HCT116 (cell line): ENCODE data around the gene CLDN2. TPM values are rescaled to one million over a fixed set of nuclear protein-coding genes. Genes with fewer than 3 reads are reported as not detected.

ENCODE experiments used
- ATAC-seq: fragments of 200-7000 bp; cut with Tn5 transposase; 2 replicates; pipeline ENCODE4 v1.9.1; 2020; ENCODE audit warnings: mild to moderate bottlenecking, moderate library complexity
- BruUV-seq: library from RNA; stranded (reverse); fragments of 400-500 nt; replicated peaks from 2 replicates; lab custom pipeline; 2021; lab: Mats Ljungman, UMichigan
- CTCF ChIA-PET: fragments of 300-600 bp; sonication (Branson Sonifier 250); formaldehyde crosslinking; loops from one replicate; lab custom pipeline; 2021; ENCODE audit warnings: antibody characterized with exemption; lab: Charles Lee
- POLR2A ChIA-PET: fragments of 300-600, 350-600 bp; sonication (Branson Sonifier 250); formaldehyde crosslinking; loops from one replicate; lab custom pipeline; 2021; ENCODE audit warnings: antibody characterized with exemption; lab: Charles Lee
- RAD21 ChIA-PET, 2 experiments: fragments of 300-600 bp; sonication (Branson Sonifier 250); formaldehyde crosslinking; loops; one replicate each; lab custom pipeline; 2023; ENCODE audit warnings: low total read pairs in 2 of 2; ENCODE audit not compliant: uncharacterized antibody in 2 of 2, unreplicated experiment in 2 of 2, low non-redundant PET in 1 of 2; lab: Charles Lee
- DNase-seq: peaks from one replicate; pipeline ENCODE4 v3.0.0-alpha.2; 2010; ENCODE audit warnings: low read depth, low spot score
- H2AFZ ChIP-seq: fragments of 200-600 bp; shearing (Covaris generic), sonication (generic); 2 replicates; pipeline ENCODE4 v1.6.1; 2017; ENCODE audit warnings: low read depth, mixed run types, mixed read lengths, antibody characterized with exemption, low read length; ENCODE audit not compliant: poor library complexity, severe bottlenecking
- H3K27ac ChIP-seq: 2 replicates; pipeline ENCODE4 v1.5.1; 2012; ENCODE audit warnings: low read depth, low read length
- H3K27me3 ChIP-seq: fragments of 200-600 bp; sonication (generic); 2 replicates; pipeline ENCODE4 v1.6.1; 2016; ENCODE audit warnings: mixed run types, low read length, mixed read lengths; ENCODE audit not compliant: insufficient read depth
- H3K36me3 ChIP-seq, 2 experiments: fragments of 200-500 bp in 1 of 2; fragments of 200-600 bp in 1 of 2; sonication (Bioruptor generic) in 1 of 2; sonication (generic) in 1 of 2; 2 replicates each; pipeline versions ENCODE4 v1.5.1 to v1.6.1; 2014 to 2016; ENCODE audit warnings: low read length in 2 of 2, inconsistent platforms in 1 of 2, mixed read lengths in 1 of 2, mixed run types in 1 of 2; ENCODE audit not compliant: insufficient read depth in 2 of 2, control insufficient read depth in 1 of 2
- H3K4me1 ChIP-seq, 2 experiments: fragments of 200-600 bp in 1 of 2; sonication (generic) in 1 of 2; 2 replicates each; pipeline versions ENCODE4 v1.5.1 to v1.6.1; 2012 to 2017; ENCODE audit warnings: low read length in 2 of 2, inconsistent platforms in 1 of 2, mild to moderate bottlenecking in 1 of 2, mixed read lengths in 1 of 2, mixed run types in 1 of 2, moderate library complexity in 1 of 2; ENCODE audit not compliant: insufficient read depth in 2 of 2, control insufficient read depth in 1 of 2
- H3K4me2 ChIP-seq: fragments of 200-600 bp; sonication (generic); 2 replicates; pipeline ENCODE4 v1.6.1; 2017; ENCODE audit warnings: mixed run types, low read length, mixed read lengths
- H3K4me3 ChIP-seq, 2 experiments: fragments of 200-600 bp in 1 of 2; sonication (generic) in 1 of 2; replicated peaks in 1 of 2; 2 replicates each; pipeline ENCODE4 v1.5.1; 2011 to 2016; ENCODE audit warnings: low read length in 2 of 2, control low read depth in 1 of 2, low read depth in 1 of 2, mild to moderate bottlenecking in 1 of 2, mixed read lengths in 1 of 2, mixed run types in 1 of 2
- H3K79me2 ChIP-seq: fragments of 200-600 bp; sonication (generic); 2 replicates; pipeline ENCODE4 v1.6.1; 2017; ENCODE audit warnings: mild to moderate bottlenecking, mixed run types, low read length, moderate library complexity, mixed read lengths; ENCODE audit not compliant: insufficient read depth
- H3K9ac ChIP-seq: fragments of 200-600 bp; sonication (generic); 2 replicates; pipeline ENCODE4 v1.6.1; 2016; ENCODE audit warnings: low read length, mixed read lengths
- H3K9me2 ChIP-seq: fragments of 200-600 bp; sonication (generic), shearing (Covaris generic); 2 replicates; pipeline ENCODE4 v1.6.1; 2017; ENCODE audit warnings: mixed run types, mild to moderate bottlenecking, moderate library complexity; ENCODE audit not compliant: insufficient read depth
- H3K9me3 ChIP-seq, 2 experiments: fragments of 200-500 bp in 1 of 2; fragments of 200-600 bp in 1 of 2; sonication (Bioruptor generic) in 1 of 2; sonication (generic) in 1 of 2; 2 replicates each; pipeline ENCODE4 v1.6.1; 2014 to 2017; ENCODE audit warnings: low read length in 2 of 2, mixed read lengths in 2 of 2, inconsistent platforms in 1 of 2, low read depth in 1 of 2, mild to moderate bottlenecking in 1 of 2, mixed run types in 1 of 2, moderate library complexity in 1 of 2; ENCODE audit not compliant: control insufficient read depth in 1 of 2, insufficient read depth in 1 of 2
- H4K20me1 ChIP-seq: fragments of 200-600 bp; sonication (generic), shearing (Covaris generic); 2 replicates; pipeline ENCODE4 v1.6.1; 2017; ENCODE audit warnings: mixed run types, mild to moderate bottlenecking, moderate library complexity; ENCODE audit not compliant: insufficient read depth
- CEBPB ChIP-seq: IDR thresholded peaks from 2 replicates; pipeline ENCODE4 v1.6.1; 2012; ENCODE audit warnings: low read depth
- EGR1 ChIP-seq: IDR thresholded peaks from 2 replicates; pipeline ENCODE4 v1.6.1; 2012; ENCODE audit warnings: low read depth
- ELF1 ChIP-seq: IDR thresholded peaks from 2 replicates; pipeline ENCODE4 v1.6.1; 2012; ENCODE audit warnings: low read depth, borderline replicate concordance
- EZH2 ChIP-seq: fragments of 200-600 bp; sonication (generic); IDR thresholded peaks from 2 replicates; pipeline ENCODE4 v1.6.1; 2017; ENCODE audit warnings: antibody characterized with exemption, mixed run types
- EZH2phosphoT487 ChIP-seq: fragments of 200-600 bp; IDR thresholded peaks from 2 replicates; pipeline ENCODE4 v1.6.1; 2018; ENCODE audit warnings: antibody characterized with exemption, borderline replicate concordance
- FOSL1 ChIP-seq: IDR thresholded peaks from 2 replicates; pipeline ENCODE4 v1.6.1; 2012; ENCODE audit warnings: low read depth
- JUND ChIP-seq: IDR thresholded peaks from 2 replicates; pipeline ENCODE4 v1.6.1; 2012
- MAX ChIP-seq: IDR thresholded peaks from 2 replicates; pipeline ENCODE4 v1.6.1; 2012
- RAD21 ChIP-seq: IDR thresholded peaks from 2 replicates; pipeline ENCODE4 v1.6.1; 2012; ENCODE audit warnings: low read depth, mild to moderate bottlenecking
- SIN3A ChIP-seq: IDR thresholded peaks from 2 replicates; pipeline ENCODE4 v1.6.1; 2012; ENCODE audit warnings: low read depth
- SRF ChIP-seq: IDR thresholded peaks from 2 replicates; pipeline ENCODE4 v1.6.1; 2012; ENCODE audit warnings: low read depth
- ZFX ChIP-seq: fragments of 450-650 bp; IDR thresholded peaks from 2 replicates; pipeline ENCODE4 v1.6.1; 2017
- ZNF274 ChIP-seq: fragments of 200-500 bp; sonication (Bioruptor generic); IDR thresholded peaks from 2 replicates; pipeline ENCODE4 v1.6.1; 2014; ENCODE audit warnings: mild to moderate bottlenecking, low read depth, low read length, inconsistent platforms
- intact Hi-C: fragments of 100-400 bp; cut with micrococcal nuclease; formaldehyde crosslinking; loops from 2 replicates; pipeline ENCODE4 v1.10.0; 2022
- total RNA-seq: library from RNA; stranded (reverse); gene quantifications from one replicate; pipeline ENCODE4 v1.2.1, GENCODE V29; 2021; ENCODE audit not compliant: unreplicated experiment
- TF ChIP-seq, protein P1 (sequence below): IDR thresholded peaks from 2 replicates; pipeline ENCODE4 v1.6.1; 2011; ENCODE audit warnings: mild to moderate bottlenecking, low read length, moderate library complexity; ENCODE audit not compliant: insufficient replicate concordance; ENCODE audit errors: extremely low read depth
- TF ChIP-seq, protein P2 (sequence below): IDR thresholded peaks from 2 replicates; pipeline ENCODE4 v1.6.1; 2012; ENCODE audit warnings: low read depth

CLDN2 gene
- total RNA-seq, 1 experiment from 2014 or later = 0.10 TPM

GRCh38 chrX:106903291-106903824 lies 16.8 kb upstream of the CLDN2 start, which contains the start of gene RIPPLY1:
RIPPLY1 (minus strand) TSS chrX:106903341; CDS start chrX:106903287, 54 bp downstream.
- RAD21 ChIA-PET = no interaction called here
- CTCF ChIA-PET = interaction anchor here (1.6 kb wide), 1 partner anchor 56 kb away, joined by 5 read pairs; no protein-coding TSS in a partner anchor
- H3K79me2 ChIP-seq = no peaks in the 10 kb centered on the region
- ATAC-seq = no peak
- H3K4me1 ChIP-seq = peaks cover 5 to 9% of the 10 kb centered on the region in 2 experiments; a peak in 2 of 4 replicates
- no peaks in the 10 kb centered on the region for H4K20me1 ChIP-seq
- POLR2A ChIA-PET = no interaction called here
- TF ChIP-seq EZH2 = no peak
- H3K4me3 ChIP-seq = no peak within 1 kb of the TSS
- no peak within 1 kb of the TSS for H3K27ac ChIP-seq
- no peak within 1 kb of the TSS for H3K4me2 ChIP-seq
- H3K27me3 ChIP-seq = no peaks in the 10 kb centered on the region
- no peaks in the 10 kb centered on the region for H3K9me2 ChIP-seq
- H3K36me3 ChIP-seq = no peaks in the 10 kb centered on the region
- intact Hi-C loops = no loop called here
- no TSS peak for BruUV-seq
- no peak within 1 kb of the TSS for H2AFZ ChIP-seq
- no peak within 1 kb of the TSS for H3K9ac ChIP-seq
- no peaks in the 10 kb centered on the region for H3K9me3 ChIP-seq
- DNase-seq = no peak

DNA sequence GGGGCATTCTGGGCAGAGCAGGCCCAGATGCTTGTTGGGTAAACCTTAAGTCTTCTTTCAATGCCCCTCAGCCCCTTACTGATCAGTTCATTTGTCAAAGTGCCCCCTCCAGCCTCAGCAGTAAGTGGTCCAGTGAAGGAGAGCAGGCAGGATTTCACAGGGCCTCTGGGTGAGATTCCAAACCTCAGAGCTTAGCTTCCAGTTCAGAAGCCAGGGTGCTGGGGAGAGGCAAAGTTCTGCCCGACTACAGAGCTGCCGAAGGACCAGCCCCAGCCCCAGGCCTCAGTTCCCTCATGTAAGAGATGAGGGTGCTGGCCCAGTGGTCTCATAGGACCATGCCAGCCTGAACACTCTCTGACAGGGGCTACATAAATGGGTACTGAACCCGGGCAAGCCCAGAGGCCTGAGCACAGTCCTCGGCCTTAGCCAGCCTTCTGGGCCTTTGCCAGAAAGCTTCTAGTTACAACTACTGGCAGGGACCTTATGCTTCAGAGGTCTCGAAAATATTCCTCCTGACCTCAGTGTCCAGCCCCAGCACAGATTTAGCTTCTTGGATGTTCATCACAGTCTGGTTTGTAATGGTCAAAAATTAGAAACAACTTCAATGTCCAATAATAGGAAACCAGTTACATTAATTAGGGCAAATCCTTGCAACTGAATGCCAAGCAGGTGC lies 16.2 kb upstream of the CLDN2 start:
- no peak overlapping the region for H3K27ac ChIP-seq
- H3K4me3 ChIP-seq = no peak overlapping the region
- DNase-seq = no peak
- H3K9me3 ChIP-seq = no peaks in the 10 kb centered on the region
- RAD21 ChIA-PET = no interaction called here
- CTCF ChIA-PET = interaction anchor here (1.6 kb wide), 1 partner anchor 55 kb away, joined by 5 read pairs; no protein-coding TSS in a partner anchor
- peaks cover 2 to 3% of the 10 kb centered on the region in 2 experiments; a peak in 2 of 4 replicates for H3K4me1 ChIP-seq
- ATAC-seq = no peak
- POLR2A ChIA-PET = no interaction called here
- H2AFZ ChIP-seq = no peak overlapping the region
- no peak overlapping the region for H3K9ac ChIP-seq
- H3K79me2 ChIP-seq = no peaks in the 10 kb centered on the region
- no peak overlapping the region for H3K4me2 ChIP-seq
- H3K36me3 ChIP-seq = no peaks in the 10 kb centered on the region
- H4K20me1 ChIP-seq = no peaks in the 10 kb centered on the region
- BruUV-seq = no TSS peak
- no peaks in the 10 kb centered on the region for H3K27me3 ChIP-seq
- H3K9me2 ChIP-seq = no peaks in the 10 kb centered on the region
- TF ChIP-seq JUND (no peak), RAD21 (no peak), EZH2phosphoT487 (no peak), SIN3A (no peak), SRF (no peak), ELF1 (no peak), ZNF274 (no peak), CEBPB (no peak), MAX (no peak), ZFX (no peak), EGR1 (no peak), EZH2 (no peak), FOSL1 (no peak)
- TF ChIP-seq, protein P1, sequence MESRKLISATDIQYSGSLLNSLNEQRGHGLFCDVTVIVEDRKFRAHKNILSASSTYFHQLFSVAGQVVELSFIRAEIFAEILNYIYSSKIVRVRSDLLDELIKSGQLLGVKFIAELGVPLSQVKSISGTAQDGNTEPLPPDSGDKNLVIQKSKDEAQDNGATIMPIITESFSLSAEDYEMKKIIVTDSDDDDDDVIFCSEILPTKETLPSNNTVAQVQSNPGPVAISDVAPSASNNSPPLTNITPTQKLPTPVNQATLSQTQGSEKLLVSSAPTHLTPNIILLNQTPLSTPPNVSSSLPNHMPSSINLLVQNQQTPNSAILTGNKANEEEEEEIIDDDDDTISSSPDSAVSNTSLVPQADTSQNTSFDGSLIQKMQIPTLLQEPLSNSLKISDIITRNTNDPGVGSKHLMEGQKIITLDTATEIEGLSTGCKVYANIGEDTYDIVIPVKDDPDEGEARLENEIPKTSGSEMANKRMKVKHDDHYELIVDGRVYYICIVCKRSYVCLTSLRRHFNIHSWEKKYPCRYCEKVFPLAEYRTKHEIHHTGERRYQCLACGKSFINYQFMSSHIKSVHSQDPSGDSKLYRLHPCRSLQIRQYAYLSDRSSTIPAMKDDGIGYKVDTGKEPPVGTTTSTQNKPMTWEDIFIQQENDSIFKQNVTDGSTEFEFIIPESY = no peak
- TF ChIP-seq, protein P2, sequence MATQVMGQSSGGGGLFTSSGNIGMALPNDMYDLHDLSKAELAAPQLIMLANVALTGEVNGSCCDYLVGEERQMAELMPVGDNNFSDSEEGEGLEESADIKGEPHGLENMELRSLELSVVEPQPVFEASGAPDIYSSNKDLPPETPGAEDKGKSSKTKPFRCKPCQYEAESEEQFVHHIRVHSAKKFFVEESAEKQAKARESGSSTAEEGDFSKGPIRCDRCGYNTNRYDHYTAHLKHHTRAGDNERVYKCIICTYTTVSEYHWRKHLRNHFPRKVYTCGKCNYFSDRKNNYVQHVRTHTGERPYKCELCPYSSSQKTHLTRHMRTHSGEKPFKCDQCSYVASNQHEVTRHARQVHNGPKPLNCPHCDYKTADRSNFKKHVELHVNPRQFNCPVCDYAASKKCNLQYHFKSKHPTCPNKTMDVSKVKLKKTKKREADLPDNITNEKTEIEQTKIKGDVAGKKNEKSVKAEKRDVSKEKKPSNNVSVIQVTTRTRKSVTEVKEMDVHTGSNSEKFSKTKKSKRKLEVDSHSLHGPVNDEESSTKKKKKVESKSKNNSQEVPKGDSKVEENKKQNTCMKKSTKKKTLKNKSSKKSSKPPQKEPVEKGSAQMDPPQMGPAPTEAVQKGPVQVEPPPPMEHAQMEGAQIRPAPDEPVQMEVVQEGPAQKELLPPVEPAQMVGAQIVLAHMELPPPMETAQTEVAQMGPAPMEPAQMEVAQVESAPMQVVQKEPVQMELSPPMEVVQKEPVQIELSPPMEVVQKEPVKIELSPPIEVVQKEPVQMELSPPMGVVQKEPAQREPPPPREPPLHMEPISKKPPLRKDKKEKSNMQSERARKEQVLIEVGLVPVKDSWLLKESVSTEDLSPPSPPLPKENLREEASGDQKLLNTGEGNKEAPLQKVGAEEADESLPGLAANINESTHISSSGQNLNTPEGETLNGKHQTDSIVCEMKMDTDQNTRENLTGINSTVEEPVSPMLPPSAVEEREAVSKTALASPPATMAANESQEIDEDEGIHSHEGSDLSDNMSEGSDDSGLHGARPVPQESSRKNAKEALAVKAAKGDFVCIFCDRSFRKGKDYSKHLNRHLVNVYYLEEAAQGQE = no peak
- intact Hi-C loops = no loop called here
